ENCODE results near the gene YOD1. TPM values are rescaled to one million over a fixed set of nuclear protein-coding genes. Genes with fewer than 3 reads are reported as not detected.
A peak's percentile ranks its signal among the peaks of the same experiment; 100 is the strongest.

The YOD1 gene
- total RNA-seq, 6 donors from 2014 or later = 6.0 to 24.4 (median 9.4) TPM

DNA sequence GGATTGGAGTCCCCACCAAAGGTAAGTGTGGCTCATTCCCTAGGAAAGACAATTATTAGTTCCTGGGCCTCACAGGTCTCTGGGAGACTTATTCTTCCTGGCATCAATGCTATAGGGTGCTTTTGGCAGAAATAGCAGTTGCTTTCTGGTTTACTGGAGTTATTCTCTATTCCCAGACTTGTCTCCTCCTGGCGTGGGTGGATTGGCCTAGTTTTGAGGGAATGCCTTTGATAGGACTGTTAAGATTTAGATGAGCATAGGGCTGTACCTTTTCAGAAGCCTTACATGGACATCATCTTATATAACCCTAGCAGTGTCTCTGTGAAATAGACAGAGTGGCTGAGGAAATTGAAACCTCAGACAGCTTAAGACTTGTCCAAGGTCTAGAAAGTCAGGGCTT, 11.1 kb upstream of the YOD1 start:
- no peaks in the 10 kb centered on the region for H3K27me3 ChIP-seq
- peaks cover 9 to 61% (median 16%) of the 10 kb centered on the region in 4 donors for H3K36me3 ChIP-seq
- peaks cover 0 to 25% (median 12%) of the 10 kb centered on the region in 4 donors for H3K4me1 ChIP-seq
- no peaks in the 10 kb centered on the region for H3K9me3 ChIP-seq
- ATAC-seq (ENCODE audit: low FRiP score in 2 of 2) (no peak), DNase-seq (no peak)
- 89 to 91% methylated on average over 1 of the region's 1 CpG for WGBS, 2 donors
- no peak overlapping the region for H3K27ac ChIP-seq
- no peak for TF ChIP-seq POLR2A (IDR thresholded peaks at IDR 0.05)
- TF ChIP-seq POLR2AphosphoS5 (IDR thresholded peaks at IDR 0.05) = no peak
- no peak for TF ChIP-seq EP300 (IDR thresholded peaks at IDR 0.05)
- TF ChIP-seq, protein P1, sequence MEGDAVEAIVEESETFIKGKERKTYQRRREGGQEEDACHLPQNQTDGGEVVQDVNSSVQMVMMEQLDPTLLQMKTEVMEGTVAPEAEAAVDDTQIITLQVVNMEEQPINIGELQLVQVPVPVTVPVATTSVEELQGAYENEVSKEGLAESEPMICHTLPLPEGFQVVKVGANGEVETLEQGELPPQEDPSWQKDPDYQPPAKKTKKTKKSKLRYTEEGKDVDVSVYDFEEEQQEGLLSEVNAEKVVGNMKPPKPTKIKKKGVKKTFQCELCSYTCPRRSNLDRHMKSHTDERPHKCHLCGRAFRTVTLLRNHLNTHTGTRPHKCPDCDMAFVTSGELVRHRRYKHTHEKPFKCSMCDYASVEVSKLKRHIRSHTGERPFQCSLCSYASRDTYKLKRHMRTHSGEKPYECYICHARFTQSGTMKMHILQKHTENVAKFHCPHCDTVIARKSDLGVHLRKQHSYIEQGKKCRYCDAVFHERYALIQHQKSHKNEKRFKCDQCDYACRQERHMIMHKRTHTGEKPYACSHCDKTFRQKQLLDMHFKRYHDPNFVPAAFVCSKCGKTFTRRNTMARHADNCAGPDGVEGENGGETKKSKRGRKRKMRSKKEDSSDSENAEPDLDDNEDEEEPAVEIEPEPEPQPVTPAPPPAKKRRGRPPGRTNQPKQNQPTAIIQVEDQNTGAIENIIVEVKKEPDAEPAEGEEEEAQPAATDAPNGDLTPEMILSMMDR (IDR thresholded peaks at IDR 0.05) = no peak
- H3K4me3 ChIP-seq = no peak overlapping the region

DNA sequence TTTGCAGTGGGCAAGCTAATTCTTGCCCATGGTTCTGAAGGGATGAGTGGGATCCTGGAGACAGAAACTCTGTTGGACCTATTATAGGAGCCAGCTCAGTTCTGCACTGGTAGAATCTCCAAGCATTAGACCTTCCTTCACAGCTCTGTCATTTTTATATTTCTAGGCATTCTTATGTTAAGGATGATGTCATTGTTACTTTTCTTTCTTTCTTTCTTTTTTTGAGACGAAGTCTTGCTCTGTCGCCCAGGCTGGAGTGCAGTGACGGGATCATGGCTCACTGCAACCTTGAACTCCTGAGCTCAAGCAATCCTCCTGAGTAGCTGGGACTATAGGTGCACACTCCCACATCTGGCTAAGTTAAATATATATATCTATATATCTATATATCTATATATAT, 9.6 kb upstream of the YOD1 start:
- DNase-seq (no peak), ATAC-seq (ENCODE audit: low FRiP score in 2 of 2) (no peak)
- H3K4me1 ChIP-seq = peaks cover 0 to 30% (median 12%) of the 10 kb centered on the region in 4 donors
- peaks cover 5 to 47% (median 16%) of the 10 kb centered on the region in 4 donors for H3K36me3 ChIP-seq
- H3K27ac ChIP-seq = peak overlapping the region in 3 of 4 donors; percentile 18 to 81 (median 71)
- H3K9me3 ChIP-seq = no peaks in the 10 kb centered on the region
- WGBS, 2 donors = 63 to 71% methylated on average over 3 of the region's 3 CpGs
- no peak overlapping the region for H3K4me3 ChIP-seq
- TF ChIP-seq, protein P1 (IDR thresholded peaks at IDR 0.05) = no peak
- TF ChIP-seq POLR2AphosphoS5 (IDR thresholded peaks at IDR 0.05) = no peak
- TF ChIP-seq POLR2A (IDR thresholded peaks at IDR 0.05) = no peak
- TF ChIP-seq EP300 (IDR thresholded peaks at IDR 0.05) = no peak
- H3K27me3 ChIP-seq = no peaks in the 10 kb centered on the region

DNA sequence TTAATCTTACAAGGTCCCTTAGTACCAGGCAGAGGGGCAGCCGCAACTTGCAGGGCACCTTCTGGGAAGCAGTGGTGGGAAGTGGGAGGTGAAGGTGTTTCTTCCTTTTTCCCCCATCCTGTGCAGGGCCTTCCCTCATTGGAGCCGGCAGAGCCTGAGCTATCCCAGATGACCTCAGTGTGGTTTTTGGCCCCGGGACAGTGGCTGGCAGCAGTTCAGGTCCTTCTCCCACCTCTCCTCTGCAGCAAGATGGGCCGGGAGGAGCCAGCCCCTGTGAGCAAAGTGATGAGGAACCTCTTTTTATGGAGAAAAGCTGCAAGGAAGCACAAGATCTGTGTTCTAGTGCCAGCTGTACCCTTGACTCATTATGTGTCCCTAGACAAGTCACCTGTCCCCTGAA, 8.9 kb upstream of the YOD1 start:
- DNase-seq (no peak), ATAC-seq (ENCODE audit: low FRiP score in 2 of 2) (no peak)
- WGBS, 2 donors = 36 to 61% methylated on average over 4 of the region's 4 CpGs
- H3K9me3 ChIP-seq = no peaks in the 10 kb centered on the region
- peaks cover 0 to 34% (median 13%) of the 10 kb centered on the region in 4 donors for H3K4me1 ChIP-seq
- TF ChIP-seq, protein P1 (IDR thresholded peaks at IDR 0.05) = no peak
- no peak for TF ChIP-seq POLR2A (IDR thresholded peaks at IDR 0.05)
- no peak for TF ChIP-seq POLR2AphosphoS5 (IDR thresholded peaks at IDR 0.05)
- TF ChIP-seq EP300 (IDR thresholded peaks at IDR 0.05) = no peak
- peak overlapping the region; percentile 30 to 81 (median 74) for H3K27ac ChIP-seq
- H3K36me3 ChIP-seq = peaks cover 0 to 40% (median 12%) of the 10 kb centered on the region in 4 donors
- no peak overlapping the region for H3K4me3 ChIP-seq
- H3K27me3 ChIP-seq = no peaks in the 10 kb centered on the region

DNA sequence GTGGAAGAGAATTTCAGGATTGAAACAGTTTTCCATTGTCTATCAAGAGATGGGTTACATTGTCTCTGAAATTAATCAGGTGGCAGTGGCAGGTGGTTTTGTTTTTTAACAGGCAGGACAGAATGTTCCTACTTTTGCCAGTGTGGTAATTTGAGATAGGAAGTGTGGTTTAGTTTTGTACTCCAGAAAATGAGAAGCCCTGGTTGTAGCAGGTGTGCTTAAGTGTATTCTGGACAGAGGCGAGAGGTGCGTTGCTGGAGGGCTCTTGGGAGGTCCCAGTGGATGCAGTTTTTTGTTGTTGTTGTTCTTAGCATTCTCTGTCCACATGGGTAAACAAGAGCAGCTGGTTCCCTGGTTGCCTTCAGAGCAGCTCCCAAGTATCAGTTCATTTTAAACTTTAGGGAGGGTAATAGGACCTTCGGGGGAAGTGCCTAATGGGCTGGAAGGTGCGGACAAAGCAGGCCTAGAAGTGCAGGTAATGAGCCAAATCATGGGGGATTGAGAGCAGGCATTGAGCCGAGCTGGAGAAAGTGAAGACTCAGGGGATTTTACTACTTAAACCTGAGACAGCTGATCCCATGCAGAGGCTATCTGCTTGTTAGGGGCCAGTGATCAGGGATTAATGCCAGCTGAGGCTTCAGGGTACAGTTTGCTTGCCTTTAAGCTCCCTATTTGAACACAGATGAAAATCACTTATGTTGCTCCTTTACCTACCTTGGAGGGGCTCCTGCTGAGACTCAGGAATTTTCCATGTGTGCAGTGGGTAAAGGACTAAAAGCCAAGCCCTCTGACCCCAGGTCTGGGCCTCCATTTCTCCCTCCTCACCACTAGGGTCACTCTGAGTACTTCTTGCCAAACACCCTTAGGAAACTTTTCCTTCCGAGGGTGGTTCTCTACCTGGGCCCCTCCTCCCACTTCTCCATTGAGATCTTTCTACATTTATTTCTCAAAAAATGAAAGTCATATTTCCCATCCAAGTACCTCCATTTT, 8.2 kb upstream of the YOD1 start:
- ATAC-seq (ENCODE audit: low FRiP score in 2 of 2) (no peak), DNase-seq (no peak)
- peaks cover 0 to 34% (median 12%) of the 10 kb centered on the region in 4 donors for H3K36me3 ChIP-seq
- no peaks in the 10 kb centered on the region for H3K9me3 ChIP-seq
- no peak overlapping the region for H3K4me3 ChIP-seq
- peak overlapping the region; percentile 30 to 81 (median 74) for H3K27ac ChIP-seq
- peaks cover 0 to 33% (median 18%) of the 10 kb centered on the region in 4 donors for H3K4me1 ChIP-seq
- no peak for TF ChIP-seq POLR2AphosphoS5 (IDR thresholded peaks at IDR 0.05)
- TF ChIP-seq EP300 (IDR thresholded peaks at IDR 0.05) = peak in 1 of 4 donors; percentile 60
- TF ChIP-seq, protein P1 (IDR thresholded peaks at IDR 0.05) = peak in 1 of 6 experiments; percentile 11
- TF ChIP-seq POLR2A (IDR thresholded peaks at IDR 0.05) = peak in 1 of 4 donors; percentile 17
- WGBS, 2 donors = 54 to 66% methylated on average over 6 of the region's 6 CpGs
- H3K27me3 ChIP-seq = no peaks in the 10 kb centered on the region

Data from upper lobe of left lung (tissue), 6 donors.